Epithelial cell of prostate (primary cell): ENCODE measurements around the gene PABPC1L.
A peak's percentile ranks its signal among the peaks of the same experiment; 100 is the strongest.

Source experiments
- DNase-seq: peaks from one replicate; pipeline ENCODE4 v3.0.0-alpha.2; 2011; ENCODE audit warnings: low read depth, low spot score
- H3K27ac ChIP-seq: fragments of 450-650 bp; 2 replicates; pipeline ENCODE4 v1.5.1; 2017; ENCODE audit warnings: mild to moderate bottlenecking

PABPC1L gene

DNA sequence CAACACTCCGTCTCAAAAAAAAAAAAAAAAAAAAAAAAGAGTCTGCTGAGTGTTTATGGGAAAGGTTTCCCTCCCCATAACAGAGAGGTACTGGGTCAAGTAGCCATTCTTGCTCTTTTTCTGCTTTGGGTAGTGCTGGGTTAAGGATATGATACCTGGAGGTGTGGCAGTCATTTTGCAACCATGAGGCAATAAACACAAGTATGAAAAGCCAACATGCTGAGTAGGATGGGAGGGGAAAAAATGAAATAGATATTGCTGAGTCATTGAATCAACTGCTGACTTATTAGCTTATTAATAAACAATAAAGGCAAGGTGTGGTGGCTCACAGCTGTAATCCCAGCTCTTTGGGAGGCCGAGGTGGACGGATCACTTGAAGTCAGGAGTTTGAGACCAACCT is 52.6 kb downstream of the PABPC1L start:
- no peak for DNase-seq
- peak overlapping the region; percentile 66 for H3K27ac ChIP-seq

DNA sequence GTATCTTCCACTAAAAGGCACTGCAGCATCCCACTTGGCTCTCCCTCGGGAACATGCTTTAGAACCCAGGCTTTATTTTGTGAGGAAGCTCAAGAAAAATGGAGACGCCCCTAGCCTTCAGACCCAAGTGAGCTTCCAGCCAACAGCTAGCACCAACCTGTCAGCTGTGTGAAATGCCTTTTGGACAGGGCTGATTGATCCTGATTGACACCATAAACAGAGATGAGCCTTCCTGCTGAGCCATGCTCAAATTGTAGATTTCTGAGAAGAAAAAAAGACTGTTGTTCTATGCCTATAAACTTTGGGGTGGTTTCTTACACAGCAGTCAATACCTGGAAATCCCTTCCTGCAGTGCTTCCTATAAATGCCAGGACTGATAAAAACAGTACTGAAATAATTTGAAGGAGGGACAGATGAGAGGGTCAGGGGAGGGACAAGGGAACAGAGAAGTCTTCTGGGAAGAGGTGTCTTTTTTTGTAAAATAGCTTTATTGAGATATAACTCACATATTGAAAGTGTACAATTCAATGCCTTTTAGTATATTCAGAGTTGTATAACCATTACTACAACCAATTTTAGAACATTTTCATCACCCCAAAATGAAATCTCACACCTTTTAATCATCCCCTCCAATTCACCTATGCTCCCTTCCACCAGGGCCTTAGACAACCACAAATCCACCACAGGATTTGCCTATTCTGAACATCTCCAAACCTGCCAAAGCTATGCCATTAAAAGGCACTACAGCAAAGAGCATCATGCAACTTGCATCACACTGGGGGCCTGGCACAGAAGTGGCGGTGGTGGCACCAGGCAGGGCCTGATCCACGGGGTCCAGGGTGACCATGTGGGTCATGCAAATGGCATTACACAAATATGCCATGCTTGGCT is 53.7 kb downstream of the PABPC1L start:
- no peak overlapping the region for H3K27ac ChIP-seq
- DNase-seq: no peak

DNA sequence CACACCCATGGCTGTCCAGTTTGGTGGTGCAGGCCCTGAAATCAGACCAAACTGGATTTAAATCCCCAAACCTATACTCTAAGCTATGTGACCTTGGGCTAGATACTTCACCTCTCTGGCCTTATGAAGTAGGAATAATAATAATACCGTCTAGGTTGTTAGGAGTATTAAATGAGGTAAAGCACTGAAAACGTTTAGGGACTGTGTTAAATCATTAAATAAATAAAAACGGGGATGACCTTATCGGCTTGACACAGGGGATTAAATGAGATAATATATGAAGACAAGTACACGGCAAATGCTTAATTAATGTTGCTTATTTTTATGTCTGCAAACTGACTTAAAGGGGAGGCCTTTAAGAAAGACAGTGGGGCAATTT is 55.8 kb downstream of the PABPC1L start:
- no peak for DNase-seq
- peak overlapping the region; percentile 57 for H3K27ac ChIP-seq

DNA sequence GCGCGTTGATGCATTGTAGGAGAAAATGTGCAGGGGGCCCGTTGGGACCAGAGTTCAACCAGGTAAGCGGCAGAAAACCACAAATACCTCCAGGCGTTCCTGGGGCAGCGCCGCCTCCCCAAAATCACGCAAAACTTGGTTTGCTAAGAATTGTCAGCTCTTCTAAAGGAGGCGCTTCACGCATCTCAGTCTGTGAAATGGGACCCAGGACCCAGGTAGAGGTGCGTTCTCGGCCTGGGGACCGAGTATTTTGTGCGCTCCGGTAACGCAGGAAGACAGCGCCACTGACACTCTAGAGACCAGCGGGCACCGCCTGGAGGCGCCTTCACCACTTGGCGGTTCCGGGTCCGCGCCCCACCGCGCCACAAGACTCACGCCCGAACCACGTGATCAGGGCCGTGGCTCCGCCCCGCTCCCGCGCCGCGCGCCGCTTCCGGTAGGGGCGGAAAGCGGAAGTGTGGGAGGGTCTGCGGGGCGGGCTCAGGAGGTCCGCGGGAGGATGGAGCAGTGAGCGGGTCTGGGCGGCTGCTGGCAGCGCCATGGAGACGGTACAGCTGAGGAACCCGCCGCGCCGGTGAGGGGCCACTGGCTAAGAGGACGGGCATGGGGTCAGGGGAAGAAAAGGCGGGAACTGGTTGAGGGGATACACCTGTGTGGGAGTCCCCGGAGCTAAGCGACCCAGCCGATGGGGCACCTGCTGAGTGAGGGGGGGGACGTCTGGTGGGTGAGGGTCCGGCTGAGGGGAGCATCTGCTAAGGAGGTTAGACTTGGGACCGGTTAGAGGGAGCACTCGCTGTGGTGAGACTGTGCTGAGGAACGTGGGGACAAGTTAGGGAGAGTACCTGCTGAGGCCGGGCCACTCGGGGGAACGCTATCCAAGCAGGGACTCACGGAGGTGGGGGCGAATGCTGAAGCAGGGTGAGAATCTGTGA is 56.4 kb downstream of the PABPC1L start, which contains the start of gene STK4:
Gene STK4 (plus strand): TSS at position 483 of the 932 bp plus-strand sequence. CDS start 57 bp downstream, at position 540.
- peak within 1 kb of the TSS; percentile 57 for H3K27ac ChIP-seq
- peak; percentile 56 for DNase-seq

DNA sequence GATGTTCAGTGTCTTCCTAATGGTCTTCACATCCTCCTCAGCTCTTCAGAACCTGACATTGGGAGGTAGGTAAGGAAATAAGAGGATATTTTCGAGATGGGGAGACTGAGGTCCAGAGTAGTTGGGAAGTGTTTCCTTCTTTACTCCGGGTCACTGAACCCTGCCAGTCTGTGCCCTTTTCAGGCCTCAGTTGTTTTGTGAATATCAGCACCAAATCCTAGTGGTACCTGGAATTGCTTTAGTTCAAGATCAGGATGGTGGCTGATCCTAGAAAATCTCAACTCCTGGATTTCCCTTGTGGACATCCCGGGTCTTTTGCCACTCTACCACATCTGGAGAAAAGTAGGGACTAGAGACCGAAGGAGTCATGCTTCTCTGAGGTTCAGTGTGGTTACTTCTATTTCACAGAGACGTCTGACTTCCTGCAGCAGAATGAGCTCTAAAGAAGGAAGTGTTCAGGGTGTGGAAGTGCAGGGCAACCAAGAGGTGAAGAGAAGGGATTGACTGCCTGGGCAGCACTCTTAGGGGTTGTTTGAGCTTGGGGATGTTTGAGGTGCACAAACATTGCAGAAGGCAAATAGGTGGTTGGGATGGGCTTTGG is 57.4 kb downstream of the PABPC1L start:
- peak overlapping the region; percentile 57 for H3K27ac ChIP-seq

DNA sequence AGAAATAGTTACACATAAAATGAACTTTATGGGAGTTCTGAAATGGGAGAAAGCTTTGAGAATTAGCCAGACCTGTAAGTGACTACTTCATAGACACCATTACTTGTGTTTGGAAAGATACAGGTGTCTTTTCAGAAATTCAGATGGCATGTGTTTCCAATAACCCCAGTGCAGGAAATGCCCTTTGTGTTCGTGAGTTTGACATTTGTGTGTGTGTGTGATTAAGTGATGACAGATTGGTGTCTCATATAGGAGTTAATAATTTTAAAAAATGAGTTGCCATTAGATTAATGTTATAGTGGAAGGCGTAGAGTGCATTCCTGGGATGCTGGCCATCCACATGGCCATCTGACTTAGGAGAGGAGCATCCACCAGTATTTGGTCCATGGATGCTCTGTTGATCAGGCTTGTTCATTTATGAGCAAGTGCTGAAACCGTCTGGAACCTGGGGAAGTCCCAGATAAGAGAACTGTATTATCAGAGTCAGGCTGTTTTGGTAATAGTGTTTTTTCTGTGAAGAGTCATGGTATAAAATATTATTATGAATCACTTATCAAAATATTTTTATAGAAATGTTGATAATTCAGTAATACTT is 59.5 kb downstream of the PABPC1L start:
- no peak for DNase-seq
- no peak overlapping the region for H3K27ac ChIP-seq

More for the DNA sequence above, 57.4 kb downstream of the PABPC1L start:
- DNase-seq: no peak

DNA sequence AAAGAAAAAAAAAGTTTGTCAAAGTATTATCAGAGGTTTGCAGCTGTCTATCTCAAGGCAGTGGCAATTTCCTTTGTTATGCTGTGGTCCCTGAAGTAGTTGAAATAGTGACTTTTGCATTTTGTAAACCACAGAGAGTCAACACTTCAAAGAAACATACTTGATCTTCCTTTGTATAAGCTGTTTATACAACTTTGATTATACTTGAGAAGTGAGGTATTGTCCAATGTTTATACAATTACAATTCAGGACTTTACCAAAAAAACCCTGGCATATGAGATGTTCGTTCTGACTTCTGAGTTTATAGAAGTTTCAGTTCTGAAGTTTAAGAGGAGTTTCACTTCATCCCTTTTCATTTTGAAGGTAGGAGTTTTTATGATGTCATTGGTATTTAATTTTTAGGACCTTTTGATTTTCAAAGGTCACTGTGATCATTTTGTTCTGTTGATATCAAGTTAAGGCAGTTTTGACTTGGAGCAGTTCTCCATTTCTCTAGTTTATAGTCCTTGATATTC is 60.4 kb downstream of the PABPC1L start:
- no peak overlapping the region for H3K27ac ChIP-seq
- no peak for DNase-seq

DNA sequence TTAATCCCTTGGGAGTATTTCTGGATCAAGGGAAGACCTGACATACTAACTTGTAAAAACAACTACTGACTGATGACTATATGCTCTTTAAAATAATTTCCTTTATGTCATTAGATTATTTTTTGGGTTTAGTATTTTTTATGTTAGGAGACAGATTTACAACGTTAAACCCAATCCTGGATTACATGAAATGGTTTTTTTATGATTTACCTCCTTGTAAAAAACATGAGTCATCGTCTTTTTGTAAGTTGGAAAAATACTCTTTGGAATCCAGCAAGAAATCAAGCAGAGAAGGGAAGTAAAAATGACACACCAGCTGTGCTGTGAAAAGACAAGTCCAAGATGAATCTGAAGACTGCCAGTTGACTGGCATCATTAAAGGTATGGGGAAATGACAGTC is 63.2 kb downstream of the PABPC1L start:
- peak overlapping the region; percentile 19 for H3K27ac ChIP-seq
- DNase-seq: no peak

DNA sequence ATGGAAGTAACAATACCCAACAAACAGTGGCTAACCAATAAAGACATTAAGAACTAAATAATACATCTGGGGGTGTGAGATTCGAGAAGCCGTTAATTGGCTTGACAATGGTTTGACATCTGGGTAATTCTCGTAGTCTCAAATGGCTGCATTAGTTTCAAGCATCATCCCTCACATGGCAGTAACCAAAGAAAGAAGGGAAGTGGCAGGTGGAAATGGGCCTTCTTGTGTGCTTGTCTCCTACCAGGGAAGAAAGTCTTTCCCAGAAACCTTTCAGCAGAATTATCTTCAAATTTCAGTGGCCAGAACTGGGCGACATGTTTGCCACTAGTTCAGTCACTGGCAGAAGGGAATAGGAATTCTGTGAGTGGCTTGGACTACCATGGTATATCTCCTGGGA is 66.8 kb downstream of the PABPC1L start:
- DNase-seq: no peak
- H3K27ac ChIP-seq: no peak overlapping the region

DNA sequence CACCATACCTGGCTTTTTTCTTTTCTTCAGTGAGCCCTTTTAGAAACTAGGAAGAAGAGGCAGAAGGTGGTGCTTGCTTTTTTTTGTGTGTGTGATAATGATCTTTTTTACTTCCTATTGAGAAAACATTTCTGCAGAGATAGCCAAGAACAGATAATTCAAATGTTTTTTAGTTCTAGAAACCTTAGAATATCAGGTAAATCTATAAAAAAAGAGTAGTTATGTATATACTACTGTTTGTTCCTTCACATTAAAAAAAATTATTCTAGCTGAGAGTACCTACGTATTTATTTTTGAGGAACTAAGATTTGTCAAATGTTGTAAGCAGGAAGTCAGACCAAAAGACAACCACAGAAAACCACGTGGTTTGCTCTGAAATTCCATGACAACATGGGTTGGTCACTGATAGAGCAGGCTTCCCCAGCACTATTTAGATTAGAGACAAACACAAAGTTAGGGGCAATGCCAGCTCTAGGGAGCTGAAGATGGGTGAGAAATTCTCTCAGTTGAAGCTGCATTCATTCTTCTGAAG is 69.3 kb downstream of the PABPC1L start:
- DNase-seq: no peak
- H3K27ac ChIP-seq: peak overlapping the region; percentile 25

DNA sequence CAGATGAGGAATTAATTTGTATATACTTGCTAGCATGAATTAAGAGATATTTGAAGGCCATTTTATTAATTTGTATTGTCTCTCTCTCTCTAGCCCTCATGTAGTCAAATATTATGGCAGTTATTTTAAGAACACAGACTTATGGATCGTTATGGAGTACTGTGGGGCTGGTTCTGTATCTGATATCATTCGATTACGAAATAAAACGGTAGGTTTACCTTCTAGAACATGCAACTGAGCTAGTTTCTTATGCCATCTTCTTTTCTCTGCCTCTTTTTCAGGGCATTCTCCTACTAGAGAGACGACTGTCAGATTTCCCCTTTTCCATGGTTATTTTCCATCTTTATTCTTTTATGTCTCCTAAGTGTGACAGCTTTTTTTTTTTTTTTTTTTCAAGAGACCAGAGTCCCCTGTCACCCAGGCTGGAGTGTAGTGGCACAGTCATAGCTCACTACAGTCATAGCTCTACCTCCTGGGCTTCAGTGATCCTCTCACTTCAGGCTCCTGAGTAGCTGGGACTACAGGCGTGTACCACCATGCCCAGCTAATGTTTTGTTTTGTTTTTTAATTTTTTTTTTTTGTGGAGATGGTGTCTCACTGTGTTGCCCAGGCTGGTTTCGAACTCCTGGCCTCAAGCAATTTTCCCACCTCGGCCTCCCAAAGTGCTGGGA is 72.0 kb downstream of the PABPC1L start:
- H3K27ac ChIP-seq: no peak overlapping the region
- DNase-seq: no peak

DNA sequence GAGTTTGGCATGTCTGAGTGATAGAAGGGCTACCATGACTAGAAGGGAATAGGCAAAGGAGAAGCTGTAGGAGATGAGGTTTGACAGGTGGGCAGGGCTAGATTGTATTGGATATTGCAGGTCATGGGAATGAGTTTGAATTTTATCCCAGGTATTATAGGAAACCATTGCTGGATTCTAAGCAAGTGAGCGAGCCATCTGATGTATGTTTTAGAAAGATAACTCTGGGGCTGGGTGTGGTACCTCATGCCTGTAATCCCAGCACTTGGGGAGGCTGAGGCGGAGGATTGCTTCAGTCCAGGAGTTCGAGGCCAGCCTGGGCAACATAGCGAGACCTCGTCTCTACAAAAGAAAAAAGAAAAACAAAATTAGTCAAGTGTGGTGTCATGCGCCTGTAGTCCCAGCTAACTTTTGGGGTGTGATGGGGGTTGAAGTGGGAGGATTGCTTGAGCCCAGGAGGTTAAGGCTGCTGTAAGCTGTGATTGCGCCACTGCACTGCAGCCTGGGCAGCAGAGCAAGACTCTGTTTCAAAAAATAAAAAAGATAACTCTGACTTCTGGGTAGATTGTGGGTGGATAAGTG is 73.3 kb downstream of the PABPC1L start:
- H3K27ac ChIP-seq: no peak overlapping the region
- no peak for DNase-seq

DNA sequence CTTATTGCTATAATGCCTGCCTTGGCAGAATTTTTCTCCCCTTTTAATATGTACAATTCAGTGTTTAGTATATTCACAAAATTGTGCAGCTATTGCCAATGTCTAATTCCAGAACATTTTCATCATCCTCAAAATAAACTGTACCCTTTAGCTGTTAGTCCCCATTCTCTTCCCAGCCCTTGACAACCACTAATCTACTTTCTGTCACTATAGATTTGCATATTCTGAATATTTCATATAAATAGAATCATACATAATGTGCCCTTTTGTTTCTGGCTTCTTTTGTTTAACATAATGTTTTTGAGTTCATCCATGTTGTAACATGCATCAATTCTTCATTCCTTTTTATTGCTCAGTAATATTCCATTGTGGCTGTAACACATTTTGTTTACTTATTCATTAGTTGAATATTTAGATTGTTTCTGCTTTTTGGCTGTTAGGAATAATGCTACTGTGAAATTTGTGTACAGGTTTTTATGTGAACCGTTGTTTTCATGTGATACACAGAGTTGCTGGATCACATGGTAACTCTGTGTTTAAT is 78.8 kb downstream of the PABPC1L start:
- H3K27ac ChIP-seq: no peak overlapping the region
- DNase-seq: no peak
